MM.1S (cell line): ENCODE measurements around the gene RDH12.

ENCODE experiments used
- DNase-seq: peaks from one replicate; pipeline ENCODE4 v3.0.0-alpha.2; 2015
- H2AFZ ChIP-seq: fragments of 300-600 bp; sonication (generic); 2 replicates; pipeline ENCODE4 v1.6.0; 2016; ENCODE audit warnings: antibody characterized with exemption, low read length
- H3F3A ChIP-seq: fragments of 300-600 bp; sonication (generic); 2 replicates; pipeline ENCODE4 v1.6.1; 2016; ENCODE audit warnings: mild to moderate bottlenecking, antibody characterized with exemption, low read length, moderate library complexity, mixed read lengths; ENCODE audit not compliant: insufficient read depth
- H3K27ac ChIP-seq: fragments of 300-600 bp; sonication (generic); 2 replicates; pipeline ENCODE4 v1.5.1; 2016; ENCODE audit warnings: mild to moderate bottlenecking, low read length
- H3K27me3 ChIP-seq: fragments of 300-600 bp; sonication (generic); replicated peaks from 2 replicates; pipeline ENCODE4 v1.6.0; 2016; ENCODE audit warnings: low read length; ENCODE audit not compliant: insufficient read depth
- H3K36me3 ChIP-seq: fragments of 300-600 bp; sonication (generic); replicated peaks from 2 replicates; pipeline ENCODE4 v1.6.1; 2016; ENCODE audit warnings: mild to moderate bottlenecking, low read length, mixed read lengths; ENCODE audit not compliant: insufficient read depth
- H3K4me1 ChIP-seq: fragments of 300-600 bp; sonication (generic); 2 replicates; pipeline ENCODE4 v1.6.1; 2016; ENCODE audit warnings: low read length, mixed read lengths
- H3K4me2 ChIP-seq: fragments of 300-600 bp; sonication (generic); 2 replicates; pipeline ENCODE4 v1.6.0; 2016; ENCODE audit warnings: low read depth, low read length
- H3K4me3 ChIP-seq: fragments of 300-600 bp; sonication (generic); 2 replicates; pipeline ENCODE4 v1.5.1; 2016; ENCODE audit warnings: low read length, mixed read lengths
- H3K79me2 ChIP-seq: fragments of 300-600 bp; sonication (generic); 2 replicates; pipeline ENCODE4 v1.6.1; 2016; ENCODE audit warnings: mixed run types, low read length, mixed read lengths
- H3K9ac ChIP-seq: fragments of 300-600 bp; sonication (generic); 2 replicates; pipeline ENCODE4 v1.6.1; 2016; ENCODE audit warnings: low read length, mixed read lengths
- H3K9me2 ChIP-seq: fragments of 300-600 bp; sonication (generic); replicated peaks from 2 replicates; pipeline ENCODE4 v1.6.1; 2016; ENCODE audit warnings: mild to moderate bottlenecking, low read length, mixed read lengths; ENCODE audit not compliant: insufficient read depth
- H3K9me3 ChIP-seq: fragments of 300-600 bp; sonication (generic); replicated peaks from 2 replicates; pipeline ENCODE4 v1.6.1; 2016; ENCODE audit warnings: mild to moderate bottlenecking, low read length, mixed read lengths; ENCODE audit not compliant: insufficient read depth
- H4K20me1 ChIP-seq: fragments of 300-600 bp; sonication (generic); 2 replicates; pipeline ENCODE4 v1.6.1; 2016; ENCODE audit warnings: mild to moderate bottlenecking, low read length, moderate library complexity, mixed read lengths; ENCODE audit not compliant: insufficient read depth
- EZH2 ChIP-seq: fragments of 300-600 bp; sonication (generic); optimal IDR thresholded peaks from 2 replicates; pipeline ENCODE3; 2017; ENCODE audit warnings: low read depth, mild to moderate bottlenecking, antibody characterized with exemption, low read length, mixed read lengths
- EZH2phosphoT487 ChIP-seq: fragments of 300-600 bp; sonication (generic); IDR thresholded peaks from 2 replicates; pipeline ENCODE4 v1.6.1; 2018; ENCODE audit warnings: antibody characterized with exemption, low read length
- TF ChIP-seq, protein P1 (sequence below): fragments of 300-600 bp; sonication (generic); IDR thresholded peaks from 2 replicates; pipeline ENCODE4 v1.5.1; 2016; ENCODE audit warnings: antibody characterized with exemption, low read length, mixed read lengths

The RDH12 gene

GRCh38 chr14:67675219-67675582 lies 26.5 kb upstream of the RDH12 start:
- 0 out of 2 replicates have a peak, but pooled peaks cover 5% of the 10 kb centered on the region for H3K4me1 ChIP-seq
- peak overlapping the region; percentile 74 for H3K4me3 ChIP-seq
- no peaks in the 10 kb centered on the region for H4K20me1 ChIP-seq
- H3K36me3 ChIP-seq = no peaks in the 10 kb centered on the region
- peak overlapping the region; percentile 94; the same call in 1 of the 2 replicates for H3K9ac ChIP-seq
- no peak for DNase-seq
- H3K79me2 ChIP-seq = peaks cover 16% of the 10 kb centered on the region
- TF ChIP-seq, protein P1, sequence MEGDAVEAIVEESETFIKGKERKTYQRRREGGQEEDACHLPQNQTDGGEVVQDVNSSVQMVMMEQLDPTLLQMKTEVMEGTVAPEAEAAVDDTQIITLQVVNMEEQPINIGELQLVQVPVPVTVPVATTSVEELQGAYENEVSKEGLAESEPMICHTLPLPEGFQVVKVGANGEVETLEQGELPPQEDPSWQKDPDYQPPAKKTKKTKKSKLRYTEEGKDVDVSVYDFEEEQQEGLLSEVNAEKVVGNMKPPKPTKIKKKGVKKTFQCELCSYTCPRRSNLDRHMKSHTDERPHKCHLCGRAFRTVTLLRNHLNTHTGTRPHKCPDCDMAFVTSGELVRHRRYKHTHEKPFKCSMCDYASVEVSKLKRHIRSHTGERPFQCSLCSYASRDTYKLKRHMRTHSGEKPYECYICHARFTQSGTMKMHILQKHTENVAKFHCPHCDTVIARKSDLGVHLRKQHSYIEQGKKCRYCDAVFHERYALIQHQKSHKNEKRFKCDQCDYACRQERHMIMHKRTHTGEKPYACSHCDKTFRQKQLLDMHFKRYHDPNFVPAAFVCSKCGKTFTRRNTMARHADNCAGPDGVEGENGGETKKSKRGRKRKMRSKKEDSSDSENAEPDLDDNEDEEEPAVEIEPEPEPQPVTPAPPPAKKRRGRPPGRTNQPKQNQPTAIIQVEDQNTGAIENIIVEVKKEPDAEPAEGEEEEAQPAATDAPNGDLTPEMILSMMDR = no peak
- no peaks in the 10 kb centered on the region for H3F3A ChIP-seq
- peak overlapping the region; percentile 70 for H2AFZ ChIP-seq
- H3K27ac ChIP-seq = no peak overlapping the region
- H3K9me2 ChIP-seq = no peaks in the 10 kb centered on the region
- no peaks in the 10 kb centered on the region for H3K27me3 ChIP-seq
- H3K9me3 ChIP-seq = no peaks in the 10 kb centered on the region
- H3K4me2 ChIP-seq = peak overlapping the region; percentile 87; the same call in 1 of the 2 replicates

- H3F3A ChIP-seq = no peaks in the 10 kb centered on the region
These were observed 22.7 kb upstream of the RDH12 start for GRCh38 chr14:67679006-67679405.

GRCh38 chr14:67680121-67680602 lies 21.5 kb upstream of the RDH12 start:
- Histone ChIP-seq H3K36me3 (no peaks in the 10 kb centered on the region), H3K9me3 (no peaks in the 10 kb centered on the region), H3K27me3 (no peaks in the 10 kb centered on the region), H3K79me2 (no peaks in the 10 kb centered on the region), H2AFZ (no peak overlapping the region), H3K9ac (no peak overlapping the region), H3K9me2 (no peaks in the 10 kb centered on the region), H3K27ac (no peak overlapping the region), H3K4me1 (no peaks in the 10 kb centered on the region), H3K4me2 (no peak overlapping the region), H4K20me1 (no peaks in the 10 kb centered on the region), H3K4me3 (no peak overlapping the region), H3F3A (no peaks in the 10 kb centered on the region)
- no peak for DNase-seq
- TF ChIP-seq EZH2phosphoT487 = no peak

More at GRCh38 chr14:67679006-67679405, 22.7 kb upstream of the RDH12 start:
- Histone ChIP-seq H3K9ac (no peak overlapping the region), H4K20me1 (no peaks in the 10 kb centered on the region), H3K36me3 (no peaks in the 10 kb centered on the region), H3K9me3 (no peaks in the 10 kb centered on the region), H3K27ac (no peak overlapping the region), H3K79me2 (peaks cover 2% of the 10 kb centered on the region), H2AFZ (no peak overlapping the region), H3K4me3 (no peak overlapping the region), H3K4me2 (no peak overlapping the region), H3K4me1 (no peaks in the 10 kb centered on the region), H3K9me2 (no peaks in the 10 kb centered on the region), H3K27me3 (no peaks in the 10 kb centered on the region)
- TF ChIP-seq EZH2phosphoT487 (no peak), EZH2 (no peak)
- TF ChIP-seq, protein P1 = no peak
- no peak for DNase-seq

DNA sequence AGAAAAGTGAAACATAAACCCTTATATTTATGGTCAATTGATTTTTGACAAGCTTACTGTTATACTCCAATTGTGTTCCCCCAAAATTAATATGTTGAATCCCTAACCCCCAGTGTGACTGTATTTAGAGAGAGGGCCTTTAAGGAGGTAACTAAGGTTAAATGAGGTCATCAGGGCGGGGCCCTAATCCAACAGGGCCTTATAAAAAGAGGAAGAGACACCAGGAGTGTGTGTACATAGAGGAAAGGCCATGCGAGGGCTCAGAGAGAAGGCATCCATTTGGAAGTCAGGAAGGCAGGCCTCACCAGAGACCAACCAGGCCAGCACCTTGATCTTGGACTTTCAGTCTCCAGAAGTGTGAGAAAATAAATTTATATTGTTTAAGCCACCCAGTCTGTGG lies 20.7 kb upstream of the RDH12 start:
- no peak overlapping the region for H2AFZ ChIP-seq
- no peak for DNase-seq
- H3K36me3 ChIP-seq = no peaks in the 10 kb centered on the region
- no peaks in the 10 kb centered on the region for H3F3A ChIP-seq
- H3K27ac ChIP-seq = no peak overlapping the region
- no peaks in the 10 kb centered on the region for H4K20me1 ChIP-seq
- no peak overlapping the region for H3K9ac ChIP-seq
- H3K27me3 ChIP-seq = no peaks in the 10 kb centered on the region
- no peak overlapping the region for H3K4me3 ChIP-seq
- no peaks in the 10 kb centered on the region for H3K79me2 ChIP-seq
- TF ChIP-seq, protein P1 = no peak
- TF ChIP-seq EZH2 (no peak), EZH2phosphoT487 (no peak)
- H3K9me3 ChIP-seq = no peaks in the 10 kb centered on the region
- H3K9me2 ChIP-seq = no peaks in the 10 kb centered on the region
- no peaks in the 10 kb centered on the region for H3K4me1 ChIP-seq
- no peak overlapping the region for H3K4me2 ChIP-seq
